CD4-positive, alpha-beta T cell (primary cell): ENCODE data around the gene BCL2A1. TPM values are rescaled to one million over a fixed set of nuclear protein-coding genes. Genes with fewer than 3 reads are reported as not detected.

ENCODE experiments used
- ATAC-seq: fragments of 200-7000 bp; cut with Tn5 transposase; one replicate; pipeline ENCODE4 v1.10.0; 2022; ENCODE audit warnings: mild to moderate bottlenecking; ENCODE audit not compliant: poor library complexity
- CTCF ChIA-PET: fragments of 350-600 bp; sonication (Branson Sonifier 250); formaldehyde crosslinking; loops from one replicate; lab custom pipeline; 2021; ENCODE audit warnings: antibody characterized with exemption, inconsistent platforms; lab: Charles Lee
- POLR2A ChIA-PET: fragments of 350-600 bp; sonication (Branson Sonifier 250); formaldehyde crosslinking; loops from one replicate; lab custom pipeline; 2021; ENCODE audit warnings: antibody characterized with exemption, inconsistent platforms; lab: Charles Lee
- DNase-seq, 14 experiments: peaks; one replicate each; pipeline ENCODE4 v3.0.0-alpha.2; 2013 to 2020; ENCODE audit warnings: mixed read lengths in 2 of 14
- H3K27ac ChIP-seq, 2 donors: one replicate each; pipeline versions ENCODE4 v1.5.1 to v1.7.0; 2013; ENCODE audit warnings: low read length in 2 of 2, low read depth in 1 of 2, mild to moderate bottlenecking in 1 of 2
- H3K27me3 ChIP-seq, 2 experiments: 1 replicate in 1 of 2; 2 replicates in 1 of 2; pipeline versions ENCODE4 v1.6.1 to v1.7.0; 2013; ENCODE audit warnings: low read length in 2 of 2, control low read depth in 1 of 2, mild to moderate bottlenecking in 1 of 2, moderate library complexity in 1 of 2; ENCODE audit not compliant: insufficient read depth in 2 of 2, control insufficient read depth in 1 of 2
- H3K36me3 ChIP-seq: one replicate; pipeline ENCODE4 v1.6.1; 2013; ENCODE audit warnings: low read length, control low read depth; ENCODE audit not compliant: insufficient read depth
- H3K4me1 ChIP-seq: one replicate; pipeline ENCODE4 v1.6.1; 2013; ENCODE audit warnings: low read length, control low read depth; ENCODE audit not compliant: insufficient read depth
- H3K4me3 ChIP-seq: one replicate; pipeline ENCODE4 v1.5.1; 2013; ENCODE audit warnings: mild to moderate bottlenecking, low read length, moderate library complexity
- H3K9me3 ChIP-seq, 2 experiments: 1 replicate in 1 of 2; 2 replicates in 1 of 2; pipeline versions ENCODE4 v1.6.1 to v1.7.0; 2013; ENCODE audit warnings: low read length in 2 of 2, mild to moderate bottlenecking in 2 of 2, control low read depth in 1 of 2, moderate library complexity in 1 of 2; ENCODE audit not compliant: control insufficient read depth in 1 of 2, insufficient read depth in 1 of 2
- H3K27ac Mint-ChIP-seq: one replicate; pipeline ENCODE4 v1.8.0; 2020; ENCODE audit warnings: mixed read lengths
- H3K27me3 Mint-ChIP-seq: one replicate; pipeline ENCODE4 v1.8.0; 2021; ENCODE audit warnings: mixed read lengths
- H3K36me3 Mint-ChIP-seq: one replicate; pipeline ENCODE4 v1.8.0; 2021; ENCODE audit warnings: low read depth, mixed read lengths
- H3K4me1 Mint-ChIP-seq: one replicate; pipeline ENCODE4 v1.8.0; 2021; ENCODE audit warnings: low read depth, mixed read lengths
- H3K4me3 Mint-ChIP-seq: one replicate; pipeline ENCODE4 v1.8.0; 2020; ENCODE audit warnings: mild to moderate bottlenecking, mixed read lengths
- H3K9me3 Mint-ChIP-seq: one replicate; pipeline ENCODE4 v1.8.0; 2020; ENCODE audit warnings: mixed read lengths
- CTCF ChIP-seq: fragments of 200-600 bp; IDR thresholded peaks from one replicate; pipeline ENCODE4 v1.8.0; 2022; ENCODE audit warnings: antibody characterized with exemption, mild to moderate bottlenecking
- intact Hi-C, 2 experiments: fragments of 100-400 bp; cut with DNase I in 1 of 2; cut with micrococcal nuclease in 1 of 2; formaldehyde crosslinking; loops; one replicate each; pipeline versions ENCODE4 v1.15.1 to v1.9.0; 2023 to 2025; cut with DNase I, micrococcal nuclease
- total RNA-seq, 174 experiments: library from RNA in 2 of 174; stranded (reverse) in 2 of 174; gene quantifications; one replicate each; pipeline ENCODE4 v1.2.3 and lab custom pipeline; 2021 to 2026

Gene BCL2A1
- total RNA-seq, 2 experiments from 2014 or later, result 18.7 to 20.0 TPM

GRCh38 chr15:79943820-79944219 lies 27.2 kb downstream of the BCL2A1 start:
- Histone ChIP-seq H3K27ac (no peak overlapping the region), H3K9me3 (no peaks in the 10 kb centered on the region), H3K36me3 (no peaks in the 10 kb centered on the region), H3K4me1 (no peaks in the 10 kb centered on the region), H3K4me3 (no peak overlapping the region), H3K27me3 (no peaks in the 10 kb centered on the region)
- no peaks in the 10 kb centered on the region for H3K9me3 Mint-ChIP-seq
- H3K36me3 Mint-ChIP-seq, result no peaks in the 10 kb centered on the region
- ChIA-PET POLR2A (no interaction called here), CTCF (no interaction called here)
- DNase-seq, result no peak
- TF ChIP-seq CTCF, result no peak
- ATAC-seq, result no peak
- no peak overlapping the region for H3K27ac Mint-ChIP-seq
- no peak overlapping the region for H3K4me3 Mint-ChIP-seq
- peaks cover 4% of the 10 kb centered on the region for H3K27me3 Mint-ChIP-seq
- H3K4me1 Mint-ChIP-seq, result no peaks in the 10 kb centered on the region
- intact Hi-C loops, result no loop called here

- no peaks in the 10 kb centered on the region for H3K4me1 Mint-ChIP-seq
- no peaks in the 10 kb centered on the region for H3K4me1 ChIP-seq
- no peak overlapping the region for H3K27ac ChIP-seq
- H3K4me3 Mint-ChIP-seq, result no peak overlapping the region
- H3K36me3 Mint-ChIP-seq, result no peaks in the 10 kb centered on the region
- intact Hi-C loops, result no loop called here
- peaks cover 4% of the 10 kb centered on the region for H3K27me3 Mint-ChIP-seq
- no peaks in the 10 kb centered on the region for H3K9me3 Mint-ChIP-seq
- CTCF ChIA-PET, result no interaction called here
- H3K9me3 ChIP-seq, result no peaks in the 10 kb centered on the region
- H3K36me3 ChIP-seq, result no peaks in the 10 kb centered on the region
- H3K27me3 ChIP-seq, result no peaks in the 10 kb centered on the region
- POLR2A ChIA-PET, result interaction anchor here (1.3 kb wide), 1 partner anchor 47 kb away, joined by 3 read pairs; no protein-coding TSS in a partner anchor
- H3K4me3 ChIP-seq, result no peak overlapping the region
- TF ChIP-seq CTCF, result no peak
- ATAC-seq (no peak), DNase-seq (no peak)
- no peak overlapping the region for H3K27ac Mint-ChIP-seq
Observed at GRCh38 chr15:79942741-79943481, 28.1 kb downstream of the BCL2A1 start.

GRCh38 chr15:79939399-79939798 lies 31.6 kb downstream of the BCL2A1 start:
- no peak for DNase-seq
- H3K36me3 ChIP-seq, result no peaks in the 10 kb centered on the region
- no peak for ATAC-seq
- H3K4me3 Mint-ChIP-seq, result no peak overlapping the region
- H3K9me3 Mint-ChIP-seq, result no peaks in the 10 kb centered on the region
- peaks cover 4% of the 10 kb centered on the region for H3K27me3 Mint-ChIP-seq
- no peaks in the 10 kb centered on the region for H3K36me3 Mint-ChIP-seq
- no peaks in the 10 kb centered on the region for H3K4me1 ChIP-seq
- intact Hi-C loops, result no loop called here
- no peak overlapping the region for H3K27ac Mint-ChIP-seq
- no peak for TF ChIP-seq CTCF
- no peaks in the 10 kb centered on the region for H3K4me1 Mint-ChIP-seq
- no peak overlapping the region for H3K4me3 ChIP-seq
- H3K27me3 ChIP-seq, result no peaks in the 10 kb centered on the region
- no peak overlapping the region for H3K27ac ChIP-seq
- H3K9me3 ChIP-seq, result no peaks in the 10 kb centered on the region
- ChIA-PET CTCF (no interaction called here), POLR2A (no interaction called here)
